OCI-LY7 (cell line): Measurements from ENCODE around the gene NKX2-1. TPM values are rescaled to one million over a fixed set of nuclear protein-coding genes. Genes with fewer than 3 reads are reported as not detected.

Experiments
- BruUV-seq: library from RNA; stranded (reverse); fragments of 400-500 nt; replicated peaks from 2 replicates; lab custom pipeline; 2021; lab: Mats Ljungman, UMichigan
- CTCF ChIA-PET: fragments of 300-600 bp; sonication (Branson Sonifier 250); formaldehyde crosslinking; loops from one replicate; lab custom pipeline; 2022; ENCODE audit warnings: antibody characterized with exemption; ENCODE audit not compliant: unreplicated experiment; lab: Charles Lee
- POLR2A ChIA-PET: fragments of 300-600 bp; sonication (Branson Sonifier 250); formaldehyde crosslinking; loops from one replicate; lab custom pipeline; 2022; ENCODE audit warnings: antibody characterized with exemption; lab: Charles Lee
- DNase-seq: peaks from one replicate; pipeline ENCODE4 v3.0.0-alpha.2; 2015; ENCODE audit warnings: low spot score
- H2AFZ ChIP-seq: fragments of 200-600 bp; sonication (generic), shearing (Covaris generic); 2 replicates; pipeline ENCODE4 v1.6.1; 2014; ENCODE audit warnings: mild to moderate bottlenecking, antibody characterized with exemption, low read length, moderate library complexity
- H3K27ac ChIP-seq: fragments of 200-600 bp; sonication (generic); 2 replicates; pipeline ENCODE4 v1.5.1; 2014; ENCODE audit warnings: mixed run types, low read depth, mild to moderate bottlenecking, moderate library complexity, low read length, inconsistent platforms; ENCODE audit not compliant: poor library complexity, severe bottlenecking
- H3K36me3 ChIP-seq: fragments of 200-600 bp; sonication (generic); 2 replicates; pipeline ENCODE4 v1.6.1; 2014; ENCODE audit warnings: mild to moderate bottlenecking, antibody characterized with exemption, low read length, moderate library complexity, mixed read lengths; ENCODE audit not compliant: insufficient read depth
- H3K4me1 ChIP-seq: fragments of 200-600 bp; sonication (generic); 2 replicates; pipeline ENCODE4 v1.5.1; 2014; ENCODE audit warnings: mild to moderate bottlenecking, low read length; ENCODE audit not compliant: insufficient read depth, poor library complexity, severe bottlenecking
- H3K4me2 ChIP-seq: fragments of 200-600 bp; sonication (generic); 2 replicates; pipeline ENCODE4 v1.6.1; 2014; ENCODE audit warnings: mild to moderate bottlenecking, low read length
- H3K4me3 ChIP-seq: fragments of 200-600 bp; sonication (generic); 2 replicates; pipeline ENCODE4 v1.5.1; 2014; ENCODE audit warnings: mild to moderate bottlenecking, low read depth, low read length; ENCODE audit not compliant: poor library complexity, severe bottlenecking
- H3K79me2 ChIP-seq: fragments of 200-600 bp; sonication (generic); 2 replicates; pipeline ENCODE4 v1.6.1; 2016; ENCODE audit warnings: low read depth, mild to moderate bottlenecking, low read length, moderate library complexity, mixed read lengths; ENCODE audit not compliant: insufficient read depth
- H3K9me2 ChIP-seq: fragments of 200-600 bp; sonication (generic); 2 replicates; pipeline ENCODE4 v1.6.1; 2016; ENCODE audit warnings: mild to moderate bottlenecking, low read length, mixed read lengths; ENCODE audit not compliant: insufficient read depth
- H3K9me3 ChIP-seq: fragments of 200-600 bp; sonication (generic); 2 replicates; pipeline ENCODE4 v1.6.1; 2014; ENCODE audit warnings: mild to moderate bottlenecking, mixed run types, low read length, mixed read lengths
- H4K20me1 ChIP-seq: fragments of 200-600 bp; sonication (generic); 2 replicates; pipeline ENCODE4 v1.6.1; 2014; ENCODE audit warnings: mild to moderate bottlenecking, antibody characterized with exemption, low read length, moderate library complexity, mixed read lengths; ENCODE audit not compliant: insufficient read depth
- EZH2phosphoT487 ChIP-seq: fragments of 200-600 bp; sonication (generic); IDR thresholded peaks from 2 replicates; pipeline ENCODE4 v1.6.1; 2018; ENCODE audit warnings: low read depth, borderline replicate concordance, mild to moderate bottlenecking, mixed run types, antibody characterized with exemption, low read length, moderate library complexity, mixed read lengths
- intact Hi-C: fragments of 100-400 bp; cut with micrococcal nuclease; formaldehyde crosslinking; loops from one replicate; pipeline ENCODE4 v1.10.0; 2022; ENCODE audit not compliant: unreplicated experiment
- total RNA-seq, 2 experiments: library from RNA; depleted of rRNA in 1 of 2; stranded (reverse); fragments of >200 nt in 1 of 2; shearing (Covaris generic) in 1 of 2; gene quantifications; 2 replicates each; pipeline ENCODE4 v1.2.3, GENCODE V29; 2014 to 2022
- TF ChIP-seq, protein P1 (sequence below): fragments of 200-600 bp; sonication (generic); conservative IDR thresholded peaks from 2 replicates; pipeline ENCODE4 v1.5.1; 2014; ENCODE audit warnings: mild to moderate bottlenecking, antibody characterized with exemption, low read length, moderate library complexity, mixed read lengths

NKX2-1 gene
- total RNA-seq, 2 experiments from 2014 or later, result not detected

DNA sequence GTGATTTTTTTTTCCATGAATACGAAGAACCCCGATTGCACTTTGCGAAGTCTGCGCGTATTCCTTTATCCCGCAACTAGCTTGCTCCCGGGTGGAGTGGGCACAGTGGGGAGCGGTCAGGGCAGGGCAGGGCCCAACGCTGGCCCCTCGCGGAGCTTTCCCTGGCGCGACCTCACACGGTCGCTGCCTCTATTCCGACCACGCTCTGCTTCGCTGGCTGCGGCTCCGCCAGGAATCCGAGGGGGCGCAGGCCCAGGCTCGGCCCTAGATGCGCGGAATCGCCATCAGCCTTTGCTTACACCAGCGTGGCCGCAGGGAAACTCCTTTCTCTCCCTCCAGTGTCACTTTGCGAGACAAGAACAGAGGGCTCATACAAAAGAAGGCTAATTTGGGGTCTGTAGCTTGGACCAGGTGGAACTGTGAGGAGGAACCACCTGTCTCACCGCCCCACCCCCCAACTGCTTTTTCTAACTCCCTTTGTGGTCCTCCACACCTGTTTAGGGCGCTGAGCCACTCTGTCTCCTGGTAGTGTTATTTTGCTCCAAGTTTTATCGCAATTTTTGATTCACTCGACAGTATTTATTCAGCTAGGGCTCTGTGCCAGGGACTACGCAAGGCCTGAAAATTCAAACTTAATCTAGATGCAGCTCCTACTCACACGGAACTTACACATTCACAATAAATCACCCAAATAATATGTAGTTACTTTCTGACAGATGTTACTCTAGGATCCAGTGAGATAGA, 3.1 kb upstream of the NKX2-1 start:
- ChIA-PET POLR2A (interaction anchor here (0.6 kb wide), 1 partner anchor 43 kb away, joined by 3 read pairs; no protein-coding TSS in a partner anchor), CTCF (no interaction called here)
- no peak for TF ChIP-seq EZH2phosphoT487
- TF ChIP-seq, protein P1, sequence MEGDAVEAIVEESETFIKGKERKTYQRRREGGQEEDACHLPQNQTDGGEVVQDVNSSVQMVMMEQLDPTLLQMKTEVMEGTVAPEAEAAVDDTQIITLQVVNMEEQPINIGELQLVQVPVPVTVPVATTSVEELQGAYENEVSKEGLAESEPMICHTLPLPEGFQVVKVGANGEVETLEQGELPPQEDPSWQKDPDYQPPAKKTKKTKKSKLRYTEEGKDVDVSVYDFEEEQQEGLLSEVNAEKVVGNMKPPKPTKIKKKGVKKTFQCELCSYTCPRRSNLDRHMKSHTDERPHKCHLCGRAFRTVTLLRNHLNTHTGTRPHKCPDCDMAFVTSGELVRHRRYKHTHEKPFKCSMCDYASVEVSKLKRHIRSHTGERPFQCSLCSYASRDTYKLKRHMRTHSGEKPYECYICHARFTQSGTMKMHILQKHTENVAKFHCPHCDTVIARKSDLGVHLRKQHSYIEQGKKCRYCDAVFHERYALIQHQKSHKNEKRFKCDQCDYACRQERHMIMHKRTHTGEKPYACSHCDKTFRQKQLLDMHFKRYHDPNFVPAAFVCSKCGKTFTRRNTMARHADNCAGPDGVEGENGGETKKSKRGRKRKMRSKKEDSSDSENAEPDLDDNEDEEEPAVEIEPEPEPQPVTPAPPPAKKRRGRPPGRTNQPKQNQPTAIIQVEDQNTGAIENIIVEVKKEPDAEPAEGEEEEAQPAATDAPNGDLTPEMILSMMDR, result no peak
- Histone ChIP-seq H2AFZ (no peak overlapping the region), H3K4me3 (no peak overlapping the region), H3K4me1 (no peaks in the 10 kb centered on the region), H3K9me3 (no peaks in the 10 kb centered on the region), H4K20me1 (no peaks in the 10 kb centered on the region), H3K36me3 (no peaks in the 10 kb centered on the region), H3K27ac (no peak overlapping the region), H3K79me2 (no peaks in the 10 kb centered on the region), H3K4me2 (no peak overlapping the region), H3K9me2 (no peaks in the 10 kb centered on the region)
- intact Hi-C loops, result no loop called here
- no TSS peak for BruUV-seq
- no peak for DNase-seq

DNA sequence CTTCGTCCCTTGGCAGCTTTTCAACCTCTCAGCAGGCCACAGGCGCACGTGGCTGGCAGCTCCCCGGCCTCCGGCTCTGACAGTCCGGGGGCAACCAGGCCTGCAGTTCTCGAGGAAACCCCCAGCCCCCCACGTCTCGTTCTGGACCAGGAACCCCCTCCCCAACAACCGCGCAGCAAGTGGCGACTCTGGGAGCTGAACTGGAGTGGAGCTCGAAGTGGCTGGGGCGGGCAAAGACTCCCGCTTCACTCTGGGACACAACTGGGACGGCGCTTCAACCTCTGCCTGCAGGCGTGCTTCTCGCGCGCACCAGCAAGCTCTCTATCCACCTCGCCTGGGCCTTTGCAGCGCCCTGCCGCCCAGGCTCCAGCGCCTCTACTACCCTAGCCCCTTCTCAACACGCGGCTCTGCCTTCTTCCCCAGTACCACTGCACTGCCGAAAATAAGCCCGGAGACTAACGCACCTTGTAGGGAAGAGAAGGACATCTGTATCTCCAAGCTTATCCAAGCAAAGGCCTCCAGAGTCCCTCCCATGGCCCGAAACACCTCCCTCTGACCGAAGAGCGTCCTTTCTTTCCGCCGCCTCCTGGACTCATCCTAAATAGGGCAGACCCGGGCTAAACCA, 2.4 kb upstream of the NKX2-1 start:
- no TSS peak for BruUV-seq
- TF ChIP-seq, protein P1, result no peak
- no peak for TF ChIP-seq EZH2phosphoT487
- Histone ChIP-seq H3K36me3 (no peaks in the 10 kb centered on the region), H3K79me2 (no peaks in the 10 kb centered on the region), H2AFZ (no peak overlapping the region), H3K4me1 (no peaks in the 10 kb centered on the region), H4K20me1 (no peaks in the 10 kb centered on the region), H3K4me2 (no peak overlapping the region), H3K27ac (no peak overlapping the region), H3K9me2 (no peaks in the 10 kb centered on the region), H3K9me3 (no peaks in the 10 kb centered on the region), H3K4me3 (no peak overlapping the region)
- ChIA-PET CTCF (no interaction called here), POLR2A (interaction anchor here (0.6 kb wide), 1 partner anchor 882 kb away, joined by 3 read pairs; no protein-coding TSS in a partner anchor)
- intact Hi-C loops, result no loop called here
- DNase-seq, result no peak
